Glutamatergic neuron (in vitro differentiated cells): Measurements from ENCODE around the gene SSBP4. TPM values are rescaled to one million over a fixed set of nuclear protein-coding genes. Genes with fewer than 3 reads are reported as not detected.

Experiments
- DNase-seq: peaks from one replicate; pipeline ENCODE4 v3.0.0; 2022
- H3K27ac Mint-ChIP-seq: one replicate; pipeline ENCODE4 v1.8.0; 2020; ENCODE audit warnings: mild to moderate bottlenecking, mixed read lengths, inconsistent platforms; ENCODE audit not compliant: unreplicated experiment
- H3K27me3 Mint-ChIP-seq: one replicate; pipeline ENCODE4 v1.8.0; 2020; ENCODE audit warnings: mild to moderate bottlenecking, moderate library complexity, mixed read lengths, inconsistent platforms; ENCODE audit not compliant: unreplicated experiment
- H3K36me3 Mint-ChIP-seq: one replicate; pipeline ENCODE4 v1.8.0; 2020; ENCODE audit warnings: mild to moderate bottlenecking, mixed read lengths, inconsistent platforms; ENCODE audit not compliant: unreplicated experiment
- H3K4me1 Mint-ChIP-seq: one replicate; pipeline ENCODE4 v1.8.0; 2020; ENCODE audit warnings: mild to moderate bottlenecking, low read depth, mixed read lengths, inconsistent platforms; ENCODE audit not compliant: unreplicated experiment
- H3K4me3 Mint-ChIP-seq: one replicate; pipeline ENCODE4 v1.8.0; 2020; ENCODE audit warnings: mild to moderate bottlenecking, mixed read lengths, inconsistent platforms; ENCODE audit not compliant: unreplicated experiment
- H3K9me3 Mint-ChIP-seq: one replicate; pipeline ENCODE4 v1.8.0; 2020; ENCODE audit warnings: mild to moderate bottlenecking, moderate library complexity, mixed read lengths, inconsistent platforms; ENCODE audit not compliant: unreplicated experiment
- total RNA-seq: library from RNA; stranded (reverse); fragmentation: NEBNext Ultra II Directional; extraction: Animal tissue kit (Norgen Biotek cat#: 25700); gene quantifications from one replicate; pipeline ENCODE4 v1.2.1, GENCODE V29; 2021; ENCODE audit not compliant: unreplicated experiment
- TF ChIP-seq, protein P1 (sequence below): fragments of 200-600 bp; sonication (generic); IDR thresholded peaks from one replicate; pipeline ENCODE4 v1.5.0; 2021; ENCODE audit not compliant: partially characterized antibody, unreplicated experiment

The SSBP4 gene
- total RNA-seq, 1 donor from 2014 or later = 177 TPM

DNA sequence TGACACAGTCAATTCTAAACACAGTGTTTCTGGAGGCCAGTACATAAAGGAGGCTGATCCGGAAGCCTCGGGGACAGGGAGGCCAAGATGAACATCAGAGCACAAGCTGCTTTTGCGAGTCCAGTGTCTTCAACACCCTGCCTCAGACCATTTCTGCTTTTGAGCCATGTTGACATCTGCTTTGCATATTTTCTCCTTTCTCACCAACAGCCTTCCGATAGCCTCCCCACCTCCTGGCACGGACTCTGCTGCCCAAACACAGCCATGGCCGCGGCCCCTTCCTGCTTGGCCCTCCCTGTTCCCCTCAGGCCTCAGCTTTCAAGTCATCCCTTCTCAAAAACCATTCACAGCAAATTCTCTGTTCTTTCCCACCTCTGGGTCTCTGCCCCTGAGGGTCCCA lies 25.4 kb upstream of the SSBP4 start:
- Mint-ChIP-seq H3K27ac (no peak overlapping the region), H3K4me3 (no peak overlapping the region), H3K9me3 (peaks cover 1% of the 10 kb centered on the region), H3K27me3 (peaks cover 8% of the 10 kb centered on the region), H3K4me1 (no peaks in the 10 kb centered on the region), H3K36me3 (no peaks in the 10 kb centered on the region)
- TF ChIP-seq, protein P1, sequence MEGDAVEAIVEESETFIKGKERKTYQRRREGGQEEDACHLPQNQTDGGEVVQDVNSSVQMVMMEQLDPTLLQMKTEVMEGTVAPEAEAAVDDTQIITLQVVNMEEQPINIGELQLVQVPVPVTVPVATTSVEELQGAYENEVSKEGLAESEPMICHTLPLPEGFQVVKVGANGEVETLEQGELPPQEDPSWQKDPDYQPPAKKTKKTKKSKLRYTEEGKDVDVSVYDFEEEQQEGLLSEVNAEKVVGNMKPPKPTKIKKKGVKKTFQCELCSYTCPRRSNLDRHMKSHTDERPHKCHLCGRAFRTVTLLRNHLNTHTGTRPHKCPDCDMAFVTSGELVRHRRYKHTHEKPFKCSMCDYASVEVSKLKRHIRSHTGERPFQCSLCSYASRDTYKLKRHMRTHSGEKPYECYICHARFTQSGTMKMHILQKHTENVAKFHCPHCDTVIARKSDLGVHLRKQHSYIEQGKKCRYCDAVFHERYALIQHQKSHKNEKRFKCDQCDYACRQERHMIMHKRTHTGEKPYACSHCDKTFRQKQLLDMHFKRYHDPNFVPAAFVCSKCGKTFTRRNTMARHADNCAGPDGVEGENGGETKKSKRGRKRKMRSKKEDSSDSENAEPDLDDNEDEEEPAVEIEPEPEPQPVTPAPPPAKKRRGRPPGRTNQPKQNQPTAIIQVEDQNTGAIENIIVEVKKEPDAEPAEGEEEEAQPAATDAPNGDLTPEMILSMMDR = no peak
- no peak for DNase-seq

DNA sequence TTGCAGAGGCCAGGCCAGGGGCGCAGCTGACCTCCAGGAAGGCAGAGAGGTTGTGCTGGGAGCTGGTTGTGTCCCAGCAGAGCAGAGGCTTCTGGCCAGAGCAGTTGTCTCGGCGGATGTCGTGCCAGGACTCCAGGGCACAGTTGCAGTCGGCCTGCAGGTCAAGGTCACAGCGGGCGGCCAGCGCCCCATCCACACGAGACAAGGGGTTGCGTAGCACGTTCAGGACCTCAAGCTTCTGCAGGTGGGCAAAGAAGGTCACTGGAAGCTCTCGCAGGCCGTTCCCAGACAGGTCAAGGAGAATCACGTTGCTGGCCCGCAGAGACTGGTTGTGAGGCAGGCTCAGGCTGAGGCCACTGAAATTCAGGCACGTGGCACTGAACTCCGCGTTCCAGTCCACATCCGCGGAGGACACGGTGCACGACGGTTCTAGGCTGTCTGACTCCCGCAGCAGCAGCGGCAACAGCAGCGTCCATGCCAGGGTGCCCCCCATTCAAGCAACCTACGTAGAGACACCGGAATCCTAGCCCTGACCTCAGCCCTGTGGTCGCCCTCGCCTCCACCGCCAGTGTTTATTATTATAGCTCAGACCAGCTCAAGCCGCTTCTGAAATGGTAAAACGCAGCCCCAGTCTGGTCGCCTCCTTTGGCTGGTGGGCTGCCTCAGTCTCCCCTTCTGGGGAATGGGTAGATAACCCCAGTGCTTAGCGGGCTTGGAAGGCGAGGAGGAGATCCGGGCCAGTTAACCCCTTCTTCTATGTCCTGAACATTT lies 22.5 kb upstream of the SSBP4 start:
- Mint-ChIP-seq H3K36me3 (no peaks in the 10 kb centered on the region), H3K9me3 (no peaks in the 10 kb centered on the region), H3K27me3 (peaks cover 3% of the 10 kb centered on the region), H3K27ac (no peak overlapping the region), H3K4me1 (no peaks in the 10 kb centered on the region), H3K4me3 (no peak overlapping the region)
- DNase-seq = no peak
- TF ChIP-seq, protein P1 = no peak

DNA sequence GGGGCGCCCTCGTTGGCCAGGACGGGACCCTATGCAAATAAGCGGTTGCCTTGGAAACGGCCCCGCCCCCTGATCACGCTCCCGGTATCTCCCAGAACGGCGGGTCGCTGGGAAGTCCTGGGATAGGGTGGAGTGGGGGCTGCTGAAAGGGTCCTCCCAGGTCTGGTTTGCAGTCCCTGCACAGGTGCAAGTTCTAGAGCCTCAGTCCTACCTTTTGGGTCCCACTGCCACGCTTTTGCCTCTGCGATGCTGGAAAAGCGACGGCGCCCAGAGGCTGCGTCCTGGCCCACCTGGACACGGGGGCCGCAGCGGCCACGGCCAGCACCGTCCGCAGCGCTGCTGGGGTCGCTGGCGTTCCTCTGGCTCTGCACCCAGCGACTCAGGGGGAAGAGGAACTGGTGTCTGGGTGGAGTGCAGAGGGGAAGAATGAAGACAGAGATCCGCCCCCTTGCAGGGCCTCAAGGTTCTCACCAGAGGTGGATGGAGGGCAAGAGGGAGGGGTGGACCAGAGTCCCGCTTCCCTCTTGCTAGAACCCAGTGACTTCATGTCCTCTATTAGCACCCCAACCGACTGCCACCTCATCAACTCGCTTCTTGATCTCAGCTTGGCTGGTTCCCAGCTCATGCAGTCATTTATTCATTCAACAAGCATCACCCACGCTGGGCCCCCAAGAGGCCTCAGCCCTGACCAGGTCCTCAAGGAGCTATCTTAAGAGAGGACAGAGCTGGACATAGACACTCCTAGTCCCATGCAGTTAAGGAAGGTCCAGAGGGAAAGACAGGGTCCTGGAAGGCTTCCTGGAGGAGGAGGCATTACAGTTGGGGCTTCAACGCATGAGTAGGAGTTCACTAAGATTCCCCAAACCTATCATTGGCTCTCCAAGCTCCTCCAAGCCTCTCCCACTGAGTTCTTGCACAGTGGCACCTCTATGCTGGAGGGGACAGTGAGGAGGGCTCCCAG lies 21.7 kb upstream of the SSBP4 start, which contains the start of gene LRRC25:
Gene LRRC25, minus strand, starts transcription at position 381 of the 961 bp plus-strand sequence. CDS start 659 bp downstream, outside the sequence.
- Mint-ChIP-seq H3K4me1 (no peaks in the 10 kb centered on the region), H3K27ac (no peak within 1 kb of the TSS), H3K36me3 (no peaks in the 10 kb centered on the region), H3K9me3 (no peaks in the 10 kb centered on the region), H3K27me3 (peaks cover 5% of the 10 kb centered on the region), H3K4me3 (no peak within 1 kb of the TSS)
- peak; percentile 46 for DNase-seq
- TF ChIP-seq, protein P1 = no peak

DNA sequence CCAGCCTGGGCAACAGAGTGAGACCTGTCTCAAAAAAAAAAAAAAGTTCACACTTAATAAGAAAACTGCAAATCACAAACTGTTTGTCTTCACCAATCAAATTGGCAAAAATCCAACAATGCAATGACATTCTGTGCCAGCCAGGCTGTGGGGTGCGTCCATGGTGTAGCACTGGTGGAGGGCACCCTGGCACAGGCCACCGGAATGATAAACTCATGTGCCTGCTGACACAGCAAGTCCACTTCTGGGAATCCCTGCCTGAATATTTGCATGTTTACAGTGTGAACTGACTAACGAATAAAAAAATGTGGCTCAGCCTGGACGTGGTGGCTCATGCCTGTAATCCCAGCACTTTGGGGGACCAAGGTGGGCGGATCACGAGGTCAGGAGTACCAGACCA lies 20.2 kb upstream of the SSBP4 start:
- DNase-seq = no peak
- Mint-ChIP-seq H3K4me3 (no peak overlapping the region), H3K36me3 (no peaks in the 10 kb centered on the region), H3K27ac (no peak overlapping the region), H3K4me1 (no peaks in the 10 kb centered on the region), H3K9me3 (no peaks in the 10 kb centered on the region), H3K27me3 (peaks cover 4% of the 10 kb centered on the region)
- TF ChIP-seq, protein P1 = no peak
